ENCODE data around the gene C1GALT1.

DNA sequence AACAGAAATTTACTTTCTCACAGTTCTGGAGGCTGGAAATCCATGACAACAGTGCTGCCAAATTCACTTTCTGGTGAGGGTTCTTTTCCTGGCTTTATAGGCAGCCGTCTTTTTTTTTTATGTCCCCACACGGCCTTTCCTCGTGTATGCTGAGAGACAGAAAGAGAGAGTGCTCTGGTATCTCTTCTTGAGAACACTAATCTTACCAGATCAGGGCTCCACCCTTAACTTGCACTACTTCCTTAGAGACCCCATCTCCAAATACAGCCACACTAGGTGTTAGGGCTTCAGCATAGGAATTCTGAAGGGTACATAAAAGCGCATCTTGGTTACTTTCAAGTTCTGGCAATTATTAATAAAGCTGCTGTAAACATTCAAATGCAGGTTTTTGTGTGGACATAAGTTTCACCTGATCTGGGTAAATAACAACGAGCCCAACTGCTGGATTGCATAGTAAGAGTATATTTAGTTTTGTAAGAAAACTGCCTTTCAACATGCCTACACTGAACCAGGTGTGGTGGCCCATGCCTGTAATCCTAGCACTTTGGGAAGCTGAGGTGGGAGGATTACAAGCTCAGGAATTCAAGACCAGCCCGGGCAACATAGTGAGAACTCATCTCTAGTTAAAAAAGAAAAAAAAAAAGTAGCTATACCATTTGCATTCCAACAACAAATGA is 8.2 kb upstream of the C1GALT1 start:
- TF ChIP-seq, protein P1, sequence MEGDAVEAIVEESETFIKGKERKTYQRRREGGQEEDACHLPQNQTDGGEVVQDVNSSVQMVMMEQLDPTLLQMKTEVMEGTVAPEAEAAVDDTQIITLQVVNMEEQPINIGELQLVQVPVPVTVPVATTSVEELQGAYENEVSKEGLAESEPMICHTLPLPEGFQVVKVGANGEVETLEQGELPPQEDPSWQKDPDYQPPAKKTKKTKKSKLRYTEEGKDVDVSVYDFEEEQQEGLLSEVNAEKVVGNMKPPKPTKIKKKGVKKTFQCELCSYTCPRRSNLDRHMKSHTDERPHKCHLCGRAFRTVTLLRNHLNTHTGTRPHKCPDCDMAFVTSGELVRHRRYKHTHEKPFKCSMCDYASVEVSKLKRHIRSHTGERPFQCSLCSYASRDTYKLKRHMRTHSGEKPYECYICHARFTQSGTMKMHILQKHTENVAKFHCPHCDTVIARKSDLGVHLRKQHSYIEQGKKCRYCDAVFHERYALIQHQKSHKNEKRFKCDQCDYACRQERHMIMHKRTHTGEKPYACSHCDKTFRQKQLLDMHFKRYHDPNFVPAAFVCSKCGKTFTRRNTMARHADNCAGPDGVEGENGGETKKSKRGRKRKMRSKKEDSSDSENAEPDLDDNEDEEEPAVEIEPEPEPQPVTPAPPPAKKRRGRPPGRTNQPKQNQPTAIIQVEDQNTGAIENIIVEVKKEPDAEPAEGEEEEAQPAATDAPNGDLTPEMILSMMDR (IDR thresholded peaks at IDR 0.05): no peak
- TF ChIP-seq REST (IDR thresholded peaks at IDR 0.05; ENCODE audit: insufficient read depth in 1 of 2, low read depth in 2 of 2, low read length in 1 of 2) (no peak), POLR2AphosphoS5 (IDR thresholded peaks at IDR 0.05; ENCODE audit: low read depth, low read length) (no peak)
